Pons (tissue), 1 donor: Measurements from ENCODE around the gene OSBPL3.
"Not testable (repeated sequence)": the region's sequence is repeated elsewhere in the genome, so short reads cannot be mapped to it uniquely, and the experiment has no call there.

ENCODE experiments used
- DNase-seq: peaks from one replicate; pipeline ENCODE4 v3.0.0-alpha.2; 2016; ENCODE audit warnings: low spot score

The OSBPL3 gene

DNA sequence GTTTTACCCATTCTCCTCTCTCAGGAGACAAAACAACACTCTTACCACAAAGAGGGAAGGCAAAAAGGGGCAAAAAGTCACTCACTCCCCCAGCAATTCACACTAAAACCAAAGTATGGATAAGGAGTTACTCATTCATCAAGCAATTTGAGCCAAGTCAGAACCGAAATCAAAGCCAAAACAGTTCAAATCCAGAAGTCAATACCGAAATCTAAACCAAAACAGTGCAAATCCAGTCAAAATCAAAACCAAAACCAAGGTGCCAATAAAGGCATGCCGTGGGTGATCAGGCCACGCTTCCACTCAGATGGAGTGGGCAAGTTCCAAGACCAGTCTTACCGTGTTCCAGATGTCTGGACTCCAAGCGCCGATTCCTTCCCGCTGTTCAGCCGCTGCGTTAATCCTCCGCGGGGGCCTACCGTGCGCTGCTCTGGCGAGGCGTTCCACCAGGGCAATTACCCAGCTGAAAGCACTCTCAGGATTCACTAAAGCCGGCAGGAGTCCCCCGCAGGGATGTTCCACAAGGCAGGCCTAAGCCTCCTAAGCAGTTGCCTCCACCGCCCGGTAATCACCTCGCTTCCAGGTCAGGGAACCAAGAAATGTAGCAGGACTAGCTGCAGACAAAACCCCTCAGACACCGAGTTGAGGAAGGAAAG lies 185.1 kb downstream of the OSBPL3 start:
- DNase-seq: not testable (repeated sequence)

DNA sequence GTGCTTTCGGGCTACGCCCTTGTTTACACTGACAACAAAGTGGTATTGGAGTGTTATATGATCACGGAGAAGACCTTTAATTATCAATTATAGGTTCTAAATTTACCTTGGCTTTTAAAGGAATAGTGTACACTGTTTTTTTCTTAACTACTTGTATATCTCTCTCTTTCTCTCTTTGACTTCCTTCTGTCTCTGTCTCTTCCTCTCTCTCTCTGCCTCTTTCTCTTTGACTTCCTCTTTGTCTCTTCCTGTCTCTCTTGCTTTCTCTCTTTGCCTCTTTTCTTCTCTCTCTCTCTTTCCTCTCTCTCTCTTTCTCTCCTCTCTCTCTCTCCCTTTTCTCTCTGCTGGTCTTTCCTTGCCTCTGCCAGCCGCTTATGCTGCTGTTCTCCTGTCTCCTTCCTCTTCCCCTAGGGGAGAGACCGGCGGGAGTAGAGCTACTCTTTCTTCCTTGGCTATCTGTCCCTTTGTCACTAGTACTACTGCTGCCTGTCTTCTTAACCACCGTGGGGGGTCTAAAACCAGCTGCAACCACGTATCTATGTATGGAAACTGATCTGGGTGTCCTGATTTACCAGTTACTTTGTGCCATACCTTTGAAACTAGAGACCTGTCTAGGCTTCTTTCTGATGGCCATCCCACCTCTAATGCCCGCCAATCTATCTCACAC lies 185.9 kb downstream of the OSBPL3 start:
- no peak for DNase-seq

DNA sequence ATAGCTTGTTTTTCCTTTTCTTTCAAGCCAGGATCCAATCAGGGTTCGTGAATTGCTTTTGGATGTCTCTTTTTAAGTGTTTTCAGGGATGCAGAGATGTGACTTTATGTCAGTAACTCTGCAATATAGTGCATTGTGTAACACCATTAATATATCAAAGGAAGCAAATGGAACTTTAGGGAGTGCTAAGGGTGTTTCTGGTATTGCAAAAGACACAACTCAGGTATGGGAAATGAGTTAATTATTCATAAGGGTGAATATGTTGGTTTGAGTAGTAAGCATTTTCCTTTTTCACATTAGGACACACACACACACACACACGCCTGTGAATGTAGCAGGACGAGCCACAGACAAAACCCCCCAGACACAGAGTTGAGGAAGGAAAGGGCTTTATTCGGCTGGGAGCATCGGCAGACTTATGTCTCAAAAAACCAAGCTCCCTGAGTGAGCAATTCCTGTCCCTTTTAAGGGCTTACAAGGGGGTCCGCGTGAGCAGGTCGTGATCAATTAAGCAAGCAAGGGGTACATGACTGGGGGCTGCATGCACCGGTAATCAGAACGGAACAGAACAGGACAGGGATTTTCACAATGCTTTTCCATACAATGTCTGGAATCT lies 190.9 kb downstream of the OSBPL3 start:
- no peak for DNase-seq

DNA sequence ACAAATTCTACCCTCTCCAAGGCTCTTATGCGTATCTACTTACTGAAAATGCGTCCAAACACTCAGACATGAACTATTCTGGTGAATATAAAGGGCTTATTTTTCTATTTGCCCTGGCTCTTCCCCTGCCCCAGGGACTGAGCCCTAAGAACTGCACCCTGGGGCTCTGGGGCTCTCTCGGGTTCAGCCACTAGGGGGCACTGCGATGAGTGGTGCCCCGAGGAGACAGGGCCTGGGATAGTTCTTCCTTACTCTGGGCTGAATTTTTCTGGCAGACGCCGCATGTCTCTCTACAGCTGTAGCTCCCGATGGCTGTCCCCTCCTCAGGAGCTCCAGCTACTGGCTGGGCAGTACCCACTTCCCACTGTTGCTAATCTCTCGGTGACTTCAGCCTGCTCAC lies 191.9 kb downstream of the OSBPL3 start:
- no peak for DNase-seq

DNA sequence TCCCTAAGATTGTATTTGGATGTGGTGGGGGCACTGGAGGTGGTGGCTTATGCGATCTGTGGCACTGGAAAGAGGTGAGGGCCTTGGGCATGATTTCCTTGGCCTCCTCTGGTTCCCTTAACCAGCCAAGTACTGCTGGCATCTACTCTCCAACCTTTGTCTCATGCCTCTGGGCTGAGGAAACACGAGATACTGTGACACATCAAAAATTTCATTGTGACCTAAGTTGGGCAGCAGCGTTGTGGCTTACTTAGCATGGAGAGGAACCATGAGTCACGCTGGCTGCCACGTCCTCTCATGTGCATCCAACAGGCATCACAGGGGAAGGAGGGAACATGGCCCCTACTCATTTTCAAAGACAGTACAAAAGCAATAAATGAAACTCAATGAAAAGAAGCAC lies 193.0 kb downstream of the OSBPL3 start:
- DNase-seq: peak; percentile 61

DNA sequence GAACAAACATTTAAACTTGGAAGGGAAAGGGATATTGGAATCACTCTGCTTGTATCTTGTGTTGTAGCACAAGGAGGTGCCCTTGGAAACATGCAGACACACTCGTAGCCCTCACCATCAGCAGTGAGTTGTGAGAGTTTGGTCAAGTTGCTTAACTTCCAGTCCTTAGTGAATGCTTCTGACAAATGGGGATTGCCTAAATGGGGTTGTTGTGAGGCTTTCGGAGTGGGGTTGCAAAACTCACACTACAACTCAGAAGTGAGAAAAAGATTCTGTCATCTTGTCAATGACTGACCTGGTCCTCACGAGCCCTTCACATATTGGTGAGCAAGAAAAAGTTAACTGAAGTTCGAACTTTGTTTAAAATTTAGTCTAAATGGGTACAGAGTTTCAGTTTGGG lies 193.7 kb downstream of the OSBPL3 start:
- DNase-seq: no peak

DNA sequence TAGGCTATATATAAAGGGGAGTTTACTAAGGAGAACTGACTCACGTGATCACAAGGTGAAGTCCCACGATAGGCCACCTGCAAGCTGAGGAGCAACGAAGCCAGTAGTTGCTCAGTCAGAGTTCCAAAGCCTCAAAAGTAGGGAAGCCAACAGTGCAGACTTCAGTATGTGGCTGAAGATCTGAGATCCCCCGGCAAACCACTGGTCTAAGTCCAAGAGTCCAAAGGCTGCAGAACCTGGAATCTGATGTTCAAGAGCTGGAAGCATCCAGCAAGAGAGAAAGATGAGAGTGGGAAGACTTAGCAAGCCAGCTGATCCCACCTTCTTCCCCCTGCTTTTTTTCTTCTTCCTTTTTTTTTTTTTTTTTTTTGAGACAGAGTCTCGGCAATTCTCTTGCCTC lies 195.7 kb downstream of the OSBPL3 start:
- DNase-seq: no peak

DNA sequence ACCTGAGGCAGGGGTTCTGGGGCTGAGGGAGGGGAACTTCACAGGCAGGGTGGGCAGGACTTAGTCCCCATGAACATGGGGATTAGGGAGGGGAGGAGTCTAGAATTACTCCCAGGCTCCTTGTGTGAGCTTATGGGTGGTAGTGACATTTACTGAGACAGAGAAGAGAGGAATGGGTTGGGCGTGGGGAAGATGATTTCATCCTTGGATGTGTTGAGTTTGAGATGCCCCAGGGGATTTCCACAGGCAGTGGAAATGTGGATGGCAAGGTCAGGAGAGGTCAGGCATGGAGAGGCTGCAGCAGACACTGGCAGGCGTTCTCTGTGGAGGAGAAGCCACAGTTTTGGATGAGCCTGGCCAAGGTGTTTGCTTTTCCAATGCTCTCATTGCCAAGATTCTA lies 196.3 kb downstream of the OSBPL3 start:
- no peak for DNase-seq

DNA sequence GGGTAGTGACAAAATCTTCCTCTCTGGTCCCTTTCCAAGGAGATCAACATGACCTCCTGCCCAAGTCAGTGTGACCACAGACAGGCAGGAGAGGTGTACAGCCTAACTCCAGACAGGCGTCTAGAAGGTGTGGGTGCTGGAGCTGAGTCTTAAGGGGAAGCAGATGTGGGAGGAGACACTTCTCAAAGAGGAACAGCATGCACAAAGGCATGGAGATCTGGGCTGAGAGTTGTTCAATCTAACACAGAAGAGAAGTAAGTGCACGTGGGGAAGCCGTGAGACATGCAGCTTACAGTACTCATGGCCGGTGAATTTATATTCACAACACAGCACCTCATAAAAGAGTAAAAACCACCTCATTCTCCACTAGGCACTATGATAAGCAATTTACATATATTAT lies 198.9 kb downstream of the OSBPL3 start:
- peak; percentile 84 for DNase-seq

DNA sequence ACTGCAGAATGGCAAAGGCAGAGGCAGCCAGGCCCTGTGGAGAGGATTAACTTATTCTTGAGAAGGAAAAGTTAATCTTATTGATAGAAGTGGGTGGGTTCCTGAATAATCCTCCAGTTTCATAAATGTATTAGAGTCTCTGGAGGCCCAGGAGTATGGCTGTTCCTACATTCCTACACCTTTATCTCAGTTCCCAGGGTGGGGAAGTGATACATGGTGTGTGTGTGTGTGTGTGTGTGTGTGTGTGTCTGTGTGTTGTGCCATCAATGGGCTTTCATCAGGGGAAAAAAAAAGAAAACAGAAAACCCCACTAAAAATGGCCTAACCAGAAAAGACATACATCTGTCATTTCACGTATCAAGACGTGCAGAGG lies 200.7 kb downstream of the OSBPL3 start:
- DNase-seq: no peak

DNA sequence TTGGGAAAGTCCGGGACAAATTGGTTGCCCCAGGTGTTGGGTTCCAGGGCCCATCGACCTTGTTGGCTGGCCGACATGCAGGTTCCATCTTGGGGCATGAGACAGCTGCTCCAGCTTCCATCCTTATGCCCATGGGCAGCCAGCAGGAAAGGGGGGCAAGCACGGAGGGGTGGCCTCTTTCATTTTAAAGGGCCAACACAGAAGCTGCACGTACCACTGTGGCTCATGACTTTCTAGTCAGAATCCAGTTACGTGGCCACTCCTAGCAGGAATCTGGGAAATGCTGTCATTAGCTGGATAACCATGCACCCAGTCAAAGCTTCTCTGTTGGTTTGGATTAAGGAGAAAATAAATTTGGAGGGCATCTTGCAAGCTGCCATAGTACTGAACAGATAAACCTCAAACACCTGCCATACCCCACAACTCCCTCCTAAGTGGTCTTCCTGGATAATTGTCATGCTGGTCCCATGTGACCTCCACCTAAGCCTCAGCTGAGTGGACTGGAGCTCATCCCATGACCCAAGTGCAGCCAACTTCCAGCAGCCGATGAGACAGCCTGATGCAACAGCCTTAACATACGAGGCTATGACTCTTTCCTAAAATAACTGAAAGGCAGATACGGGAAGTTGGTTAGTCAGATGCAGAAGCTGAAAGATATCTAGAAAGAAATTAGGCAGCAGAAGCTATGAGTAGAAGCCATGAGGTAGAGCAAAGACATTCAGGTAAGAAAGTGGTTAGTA lies 201.3 kb downstream of the OSBPL3 start:
- DNase-seq: peak; percentile 83

DNA sequence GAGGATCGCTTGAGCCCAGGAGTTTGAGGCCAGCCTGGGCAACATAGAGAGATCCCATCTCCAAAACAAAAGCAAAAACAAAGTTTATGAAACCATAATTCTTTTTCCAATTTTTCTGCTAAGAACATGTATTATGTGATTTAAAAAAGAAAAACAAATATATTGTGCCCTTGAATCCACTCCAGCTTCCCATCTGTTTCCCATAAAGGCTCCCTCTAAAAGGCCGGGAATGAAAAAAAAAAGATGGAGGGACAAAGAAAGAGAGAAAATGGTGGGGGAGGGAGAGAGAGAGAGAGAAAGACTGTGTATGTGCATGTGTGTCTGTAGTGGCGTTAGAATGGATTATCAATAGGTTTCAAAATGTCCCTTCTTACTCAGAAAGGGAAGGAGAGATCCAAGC lies 202.2 kb downstream of the OSBPL3 start:
- DNase-seq: no peak

DNA sequence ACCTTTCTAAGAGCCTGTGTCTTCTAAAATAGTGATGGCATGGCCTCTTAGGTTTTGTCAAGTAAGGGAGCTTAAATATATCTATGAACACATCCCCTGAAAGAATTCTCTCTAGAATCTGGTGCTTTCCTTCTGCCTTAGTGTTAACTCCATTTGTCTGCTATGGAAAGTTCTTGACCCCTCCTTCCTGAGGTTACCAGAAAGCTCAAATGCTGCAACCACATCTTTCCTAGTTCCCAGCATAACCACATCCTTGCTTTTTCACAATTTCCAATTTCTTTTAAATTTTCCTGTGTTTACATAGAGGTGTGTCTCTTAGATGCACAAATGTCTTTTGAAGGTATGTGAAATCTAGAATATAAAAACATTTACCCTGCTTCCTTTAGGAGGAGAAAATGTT lies 206.3 kb downstream of the OSBPL3 start:
- DNase-seq: no peak

DNA sequence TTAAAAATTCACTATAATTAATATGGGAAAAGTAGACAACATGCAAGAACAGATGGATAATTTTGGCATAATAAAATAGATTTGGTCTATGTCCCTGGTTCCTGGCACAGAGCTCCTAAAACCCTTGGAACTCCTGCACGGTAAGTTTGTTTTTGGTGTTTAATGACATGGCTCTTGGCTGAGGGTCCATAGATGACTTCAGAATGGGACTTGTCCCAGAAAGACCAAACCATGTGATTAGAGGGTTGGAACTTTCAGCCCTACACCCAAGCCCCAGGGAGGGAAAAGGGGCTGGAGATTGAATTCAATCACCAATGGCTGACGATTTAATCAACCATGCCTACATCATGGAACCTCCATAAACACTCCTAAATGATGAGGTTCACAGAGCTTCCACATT lies 210.1 kb downstream of the OSBPL3 start:
- no peak for DNase-seq

DNA sequence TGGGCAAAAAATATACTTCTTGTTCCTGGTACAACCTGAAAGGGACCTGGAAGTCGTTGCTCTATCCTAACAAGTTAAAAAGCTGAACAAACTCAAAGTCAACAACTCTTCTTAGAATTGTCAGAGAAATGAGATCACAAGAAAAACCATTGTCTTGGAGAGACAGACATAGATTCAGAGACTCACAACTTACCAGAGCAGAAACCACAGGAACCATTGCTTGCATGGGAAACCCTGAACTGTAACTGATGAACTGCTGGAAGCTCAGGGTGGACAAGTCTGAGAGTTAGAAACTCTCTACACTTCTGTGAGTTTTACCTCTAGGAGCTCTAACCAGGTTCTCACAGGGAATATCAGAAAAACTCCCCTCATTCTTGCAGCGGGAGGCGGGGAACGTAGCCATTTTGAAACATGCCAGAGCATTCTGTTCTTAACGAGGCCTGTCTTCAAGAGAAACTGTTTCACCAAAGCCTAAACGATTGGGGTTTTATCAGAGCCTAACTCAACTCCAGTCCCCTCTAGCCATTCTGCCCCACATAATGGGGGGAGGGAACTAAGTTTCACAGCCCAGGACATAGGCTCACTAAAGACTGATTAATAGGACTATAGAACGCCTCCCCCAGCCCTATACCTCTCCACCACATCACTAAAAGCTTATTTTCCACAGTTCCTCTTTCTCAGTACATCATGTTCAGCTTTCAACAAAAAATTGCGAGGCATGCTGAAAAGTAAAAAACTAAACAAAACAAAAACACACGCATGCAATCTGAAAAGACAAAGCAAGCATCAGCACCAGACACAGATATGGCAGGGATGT lies 210.8 kb downstream of the OSBPL3 start:
- no peak for DNase-seq

DNA sequence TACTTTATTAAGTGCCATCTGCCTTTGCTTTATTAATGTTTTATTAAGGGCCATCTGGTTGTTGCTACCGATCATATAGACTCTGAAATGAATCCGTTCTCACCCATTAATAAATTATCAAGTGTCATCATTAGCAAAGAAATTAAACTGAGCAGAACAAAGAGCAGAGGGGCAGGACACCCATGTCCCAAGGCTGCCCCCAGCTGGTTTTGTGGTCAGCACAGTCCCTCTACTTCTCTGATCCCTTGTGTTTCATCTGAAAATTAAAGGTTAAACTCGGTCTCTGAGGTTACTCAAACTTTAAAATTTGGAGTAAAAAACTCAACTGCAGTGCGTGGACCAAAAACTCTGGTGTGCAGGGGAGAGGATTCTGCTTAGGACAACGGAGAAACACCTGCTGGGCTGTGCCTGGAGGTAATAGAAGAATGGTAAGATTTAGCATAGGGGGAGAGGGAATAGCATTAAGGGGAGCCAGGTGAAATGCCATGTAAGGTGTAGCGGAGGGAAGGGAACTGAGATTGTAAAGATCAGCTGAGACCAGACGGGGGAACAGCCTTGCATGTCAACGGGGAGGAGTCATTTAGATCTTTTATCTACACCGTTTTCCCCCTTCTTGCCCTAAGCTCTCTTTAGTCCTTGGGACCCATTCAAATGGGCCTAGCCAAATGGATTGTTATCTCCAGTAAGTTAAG lies 212.0 kb downstream of the OSBPL3 start:
- no peak for DNase-seq

DNA sequence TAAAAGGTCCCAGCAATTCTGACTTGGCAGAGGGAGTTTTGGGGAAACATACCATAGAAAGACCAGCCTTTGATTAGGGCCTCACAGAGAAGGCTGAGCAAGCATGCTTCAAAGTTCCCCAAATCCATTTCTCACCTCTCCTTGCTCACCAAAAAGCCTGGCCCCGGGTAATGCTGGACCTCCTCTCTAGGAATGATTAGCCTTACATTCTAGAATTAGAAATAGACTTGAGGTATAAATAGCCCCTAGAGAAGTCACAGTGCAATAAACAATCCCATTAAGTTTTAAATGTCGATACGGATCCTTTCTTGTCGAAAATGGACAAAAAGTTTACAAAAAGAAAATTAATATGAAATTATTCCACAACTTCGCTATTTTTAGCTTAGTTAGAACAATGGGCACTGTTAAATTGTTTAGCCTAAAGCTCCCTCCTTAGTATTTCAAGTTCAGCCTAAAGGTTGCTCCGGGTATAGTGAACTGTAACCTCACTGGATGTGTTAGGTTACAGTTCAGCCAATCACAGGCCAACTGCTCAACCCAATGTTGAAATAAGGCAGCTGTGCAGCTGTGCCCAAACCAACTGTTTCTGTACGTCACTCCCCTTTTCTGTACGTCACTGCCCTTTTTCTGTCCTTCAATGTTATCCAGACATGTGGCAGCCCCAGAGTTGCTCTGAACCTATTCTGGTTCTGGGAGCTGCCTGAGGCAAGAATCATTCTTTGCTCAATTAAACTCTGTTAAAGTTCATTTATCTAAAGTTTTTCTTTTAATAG lies 214.8 kb downstream of the OSBPL3 start:
- DNase-seq: no peak

DNA sequence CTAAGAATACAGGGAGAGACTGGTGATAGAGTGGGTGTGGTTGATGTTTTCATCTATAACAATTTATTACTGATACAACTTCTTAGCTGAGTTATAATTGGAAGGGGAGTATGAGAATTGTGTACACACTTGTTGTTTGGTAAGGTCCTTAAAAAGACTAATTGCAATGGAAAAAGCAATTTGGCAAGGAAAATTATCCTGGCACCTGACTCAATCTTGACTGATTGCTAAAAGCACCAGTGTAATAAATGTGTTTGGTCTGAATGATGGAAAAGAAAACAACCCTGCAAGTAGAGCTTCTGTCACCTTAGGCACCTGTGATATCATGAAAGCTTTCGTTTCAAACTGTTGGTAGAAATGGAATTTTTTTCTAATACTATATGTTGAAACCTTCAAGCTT lies 216.0 kb downstream of the OSBPL3 start:
- no peak for DNase-seq

DNA sequence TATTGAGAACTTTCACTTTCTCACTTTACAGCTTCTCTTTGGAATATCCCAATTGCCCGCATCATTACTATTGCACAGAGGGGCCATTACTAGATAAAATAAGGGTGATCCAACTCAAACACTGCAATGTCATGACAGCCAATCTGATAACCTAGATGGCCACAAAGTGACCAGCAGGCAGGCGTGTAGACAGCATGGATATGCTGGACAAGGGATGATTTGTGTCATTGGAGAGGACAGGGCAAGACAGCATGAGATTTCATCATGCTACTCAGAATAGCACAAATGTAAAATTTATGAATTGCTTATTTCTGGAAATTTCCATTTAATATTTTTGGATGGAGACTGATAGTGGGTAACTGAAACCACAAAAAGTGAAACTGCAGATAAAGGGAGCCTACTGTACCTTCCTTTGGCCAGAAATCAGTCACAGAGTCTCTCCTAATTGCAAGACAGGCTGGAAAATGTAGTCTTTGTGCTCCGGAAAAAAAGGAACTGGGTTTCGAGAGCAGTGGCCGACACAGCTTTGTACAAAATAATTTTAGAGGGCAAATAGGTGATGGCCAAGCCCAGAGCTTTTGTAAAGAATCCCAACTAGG lies 216.6 kb downstream of the OSBPL3 start:
- DNase-seq: peak; percentile 9

DNA sequence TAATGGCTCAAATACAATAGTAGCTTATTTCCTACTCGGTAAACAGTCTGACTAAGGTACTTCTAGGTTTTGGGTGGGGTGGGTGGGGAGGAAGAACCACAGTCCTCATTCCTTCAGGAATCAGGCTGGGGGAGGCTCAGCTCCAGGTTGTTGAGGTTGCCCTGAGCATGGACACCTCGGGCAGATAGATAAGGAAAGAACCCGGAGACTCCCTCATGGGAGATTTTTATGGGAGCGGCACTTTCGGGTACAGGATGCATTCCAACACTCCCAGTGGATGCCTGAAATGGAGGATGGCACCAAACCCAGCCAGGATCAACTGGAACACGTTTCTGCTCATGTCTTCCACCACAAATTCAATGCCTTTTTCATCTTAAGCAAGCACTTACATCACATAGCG lies 217.2 kb downstream of the OSBPL3 start:
- no peak for DNase-seq
